ENCODE results near the gene ADAMTS16.

Gene ADAMTS16

GRCh38 chr5:5139777-5140478, at the start of gene ADAMTS16:
Gene ADAMTS16, plus strand, starts transcription at chr5:5140330. Its CDS starts 138 bp downstream, at chr5:5140468.
- CTCF ChIA-PET = interaction anchor here (0.6 to 2.0 kb wide), 3 partner anchors 279 to 357 kb away, joined by 3 to 11 read pairs (median 4); no protein-coding TSS in a partner anchor
- POLR2A ChIA-PET = interaction anchor here (0.6 to 2.0 kb wide), 5 partner anchors 11 to 282 kb away, joined by 3 to 6 read pairs (median 3); partner anchors contain the start of gene ICE1
- TF ChIP-seq ZNF384 (IDR thresholded peaks at IDR 0.05) = no peak
- TF ChIP-seq LEF1 (IDR thresholded peaks at IDR 0.05; ENCODE audit: borderline replicate concordance) = no peak
- no peak for TF ChIP-seq BHLHE40 (IDR thresholded peaks at IDR 0.05; ENCODE audit: borderline replicate concordance)
- no peak for TF ChIP-seq FOXA1 (IDR thresholded peaks at IDR 0.05)
- TF ChIP-seq HDGF (IDR thresholded peaks at IDR 0.05; ENCODE audit: borderline replicate concordance) = no peak
- no peak for TF ChIP-seq L3MBTL2 (conservative IDR thresholded peaks at IDR 0.05)
- no peak for TF ChIP-seq FOXK2 (IDR thresholded peaks at IDR 0.05)
- no peak for TF ChIP-seq SP1 (IDR thresholded peaks at IDR 0.05)
- no peak for TF ChIP-seq ELF4 (IDR thresholded peaks at IDR 0.05)
- DNase-seq (ENCODE audit: extremely low spot score) = no peak

GRCh38 chr5:5092149-5092548, 48.0 kb upstream of the ADAMTS16 start:
- TF ChIP-seq ARNT (IDR thresholded peaks at IDR 0.05) (no peak), BHLHE40 (IDR thresholded peaks at IDR 0.05; ENCODE audit: borderline replicate concordance) (no peak), FOXK2 (IDR thresholded peaks at IDR 0.05) (no peak), NFRKB (IDR thresholded peaks at IDR 0.05) (no peak), HDGF (IDR thresholded peaks at IDR 0.05; ENCODE audit: borderline replicate concordance) (no peak), PKNOX1 (IDR thresholded peaks at IDR 0.05) (no peak), ZNF384 (IDR thresholded peaks at IDR 0.05) (no peak), FOXA1 (IDR thresholded peaks at IDR 0.05) (no peak), L3MBTL2 (conservative IDR thresholded peaks at IDR 0.05) (no peak), TARDBP (IDR thresholded peaks at IDR 0.05) (no peak), LEF1 (IDR thresholded peaks at IDR 0.05; ENCODE audit: borderline replicate concordance) (no peak), FOXM1 (IDR thresholded peaks at IDR 0.05; ENCODE audit: borderline replicate concordance) (no peak), CTBP1 (IDR thresholded peaks at IDR 0.05; ENCODE audit: borderline replicate concordance) (no peak), SUZ12 (IDR thresholded peaks at IDR 0.05) (no peak), SP1 (IDR thresholded peaks at IDR 0.05) (no peak), ELF4 (IDR thresholded peaks at IDR 0.05) (no peak)

GRCh38 chr5:5100635-5101034, 39.5 kb upstream of the ADAMTS16 start:
- ChIA-PET CTCF (no interaction called here), POLR2A (no interaction called here)
- DNase-seq (ENCODE audit: extremely low spot score) = no peak
- TF ChIP-seq BHLHE40 (IDR thresholded peaks at IDR 0.05; ENCODE audit: borderline replicate concordance) (no peak), LEF1 (IDR thresholded peaks at IDR 0.05; ENCODE audit: borderline replicate concordance) (no peak), PKNOX1 (IDR thresholded peaks at IDR 0.05) (no peak), SUZ12 (IDR thresholded peaks at IDR 0.05) (no peak), CTBP1 (IDR thresholded peaks at IDR 0.05; ENCODE audit: borderline replicate concordance) (no peak), FOXM1 (IDR thresholded peaks at IDR 0.05; ENCODE audit: borderline replicate concordance) (no peak), ARNT (IDR thresholded peaks at IDR 0.05) (no peak), FOXA1 (IDR thresholded peaks at IDR 0.05) (no peak), NFRKB (IDR thresholded peaks at IDR 0.05) (no peak), ELF4 (IDR thresholded peaks at IDR 0.05) (no peak), ZNF384 (IDR thresholded peaks at IDR 0.05) (no peak), TARDBP (IDR thresholded peaks at IDR 0.05) (no peak), L3MBTL2 (conservative IDR thresholded peaks at IDR 0.05) (no peak), HDGF (IDR thresholded peaks at IDR 0.05; ENCODE audit: borderline replicate concordance) (no peak), SP1 (IDR thresholded peaks at IDR 0.05) (no peak)

More at GRCh38 chr5:5092149-5092548, 48.0 kb upstream of the ADAMTS16 start:
- no peak for DNase-seq (ENCODE audit: extremely low spot score)
- CTCF ChIA-PET = no interaction called here
- POLR2A ChIA-PET = no interaction called here

GRCh38 chr5:5101676-5102075, 38.5 kb upstream of the ADAMTS16 start:
- CTCF ChIA-PET = no interaction called here
- POLR2A ChIA-PET = no interaction called here
- no peak for TF ChIP-seq HDGF (IDR thresholded peaks at IDR 0.05; ENCODE audit: borderline replicate concordance)
- TF ChIP-seq TARDBP (IDR thresholded peaks at IDR 0.05) = no peak
- TF ChIP-seq ARNT (IDR thresholded peaks at IDR 0.05) = no peak
- TF ChIP-seq LEF1 (IDR thresholded peaks at IDR 0.05; ENCODE audit: borderline replicate concordance) = no peak
- TF ChIP-seq FOXK2 (IDR thresholded peaks at IDR 0.05) = no peak
- TF ChIP-seq NFRKB (IDR thresholded peaks at IDR 0.05) = no peak
- TF ChIP-seq CTBP1 (IDR thresholded peaks at IDR 0.05; ENCODE audit: borderline replicate concordance) = no peak
- TF ChIP-seq L3MBTL2 (conservative IDR thresholded peaks at IDR 0.05) = no peak
- no peak for TF ChIP-seq PKNOX1 (IDR thresholded peaks at IDR 0.05)
- no peak for TF ChIP-seq ZNF384 (IDR thresholded peaks at IDR 0.05)
- no peak for TF ChIP-seq BHLHE40 (IDR thresholded peaks at IDR 0.05; ENCODE audit: borderline replicate concordance)
- TF ChIP-seq ELF4 (IDR thresholded peaks at IDR 0.05) = no peak
- no peak for TF ChIP-seq SUZ12 (IDR thresholded peaks at IDR 0.05)
- DNase-seq (ENCODE audit: extremely low spot score) = no peak

- CTCF ChIA-PET = no interaction called here
- no peak for DNase-seq (ENCODE audit: extremely low spot score)
- POLR2A ChIA-PET = no interaction called here
- no peak for TF ChIP-seq L3MBTL2 (conservative IDR thresholded peaks at IDR 0.05)
- no peak for TF ChIP-seq NFRKB (IDR thresholded peaks at IDR 0.05)
- TF ChIP-seq LEF1 (IDR thresholded peaks at IDR 0.05; ENCODE audit: borderline replicate concordance) = no peak
- TF ChIP-seq SP1 (IDR thresholded peaks at IDR 0.05) = no peak
- TF ChIP-seq CTBP1 (IDR thresholded peaks at IDR 0.05; ENCODE audit: borderline replicate concordance) = no peak
- TF ChIP-seq PKNOX1 (IDR thresholded peaks at IDR 0.05) = no peak
- no peak for TF ChIP-seq ZNF384 (IDR thresholded peaks at IDR 0.05)
Measured at GRCh38 chr5:5103245-5103644, 36.9 kb upstream of the ADAMTS16 start.
